Kidney (tissue), 14 donors: Measurements from ENCODE around the gene ZNF134. TPM values are rescaled to one million over a fixed set of nuclear protein-coding genes. Genes with fewer than 3 reads are reported as not detected.

ENCODE experiments used
- DNase-seq, 5 donors: peaks; one replicate each; pipeline ENCODE4 v3.0.0-alpha.2; 2013 to 2020
- FAIRE-seq: peaks from 2 replicates; lab custom pipeline; 2012; peaks lifted over from hg19 to GRCh38; lab: Jason Lieb, UNC
- H3K27ac ChIP-seq, 2 donors: one replicate each; pipeline ENCODE4 v1.7.0; 2013; ENCODE audit warnings: low read depth in 2 of 2, low read length in 2 of 2, inconsistent platforms in 1 of 2
- H3K27me3 ChIP-seq: one replicate; pipeline ENCODE4 v1.7.1; 2013; ENCODE audit warnings: low read length, inconsistent platforms; ENCODE audit not compliant: control insufficient read depth, insufficient read depth
- H3K36me3 ChIP-seq, 3 donors: one replicate each; pipeline versions ENCODE4 v1.7.0 to v1.7.1; 2013; ENCODE audit warnings: low read length in 3 of 3, control low read depth in 1 of 3, inconsistent platforms in 1 of 3; ENCODE audit not compliant: insufficient read depth in 3 of 3, control insufficient read depth in 2 of 3
- H3K4me1 ChIP-seq, 3 donors: one replicate each; pipeline versions ENCODE4 v1.7.0 to v1.7.1; 2013; ENCODE audit warnings: low read length in 3 of 3, inconsistent platforms in 1 of 3, low read depth in 1 of 3; ENCODE audit not compliant: control insufficient read depth in 2 of 3, insufficient read depth in 2 of 3
- H3K4me3 ChIP-seq, 3 donors: one replicate each; pipeline versions ENCODE4 v1.7.0 to v1.8.1; 2013; ENCODE audit warnings: low read length in 3 of 3, control low read depth in 1 of 3, inconsistent platforms in 1 of 3
- H3K9ac ChIP-seq, 3 donors: one replicate each; pipeline versions ENCODE4 v1.7.0 to v1.7.1; 2013; ENCODE audit warnings: low read length in 3 of 3, control low read depth in 1 of 3, inconsistent platforms in 1 of 3
- H3K9me3 ChIP-seq, 3 donors: one replicate each; pipeline versions ENCODE4 v1.7.0 to v1.7.1; 2013; ENCODE audit warnings: low read length in 3 of 3, control low read depth in 1 of 3, inconsistent platforms in 1 of 3; ENCODE audit not compliant: control insufficient read depth in 2 of 3, insufficient read depth in 1 of 3
- intact Hi-C: fragments of 100-400 bp; cut with DNase I; formaldehyde crosslinking; loops from one replicate; pipeline ENCODE4 v1.11.1; 2022
- polyA plus RNA-seq: library from polyadenylated mRNA; stranded (reverse); fragments of 350-450 nt; fragmentation: Illumina TruSeq; extraction: RNeasy Lipid Tissue Mini Kit (QIAGEN cat#74804); gene quantifications from one replicate; pipeline ENCODE4 v1.2.3, GENCODE V29; 2014; ENCODE audit warnings: low read depth, low replicate concordance; ENCODE audit not compliant: insufficient read depth
- total RNA-seq: library from RNA; stranded (reverse); fragmentation: NEBNext Ultra II Directional; extraction: Animal tissue kit (Norgen Biotek cat#: 25700); gene quantifications from one replicate; pipeline ENCODE4 v1.2.1, GENCODE V29; 2021
- TF ChIP-seq, protein P1 (sequence below): IDR thresholded peaks from 3 replicates; pipeline ENCODE4 v1.5.1; 2012; ENCODE audit warnings: mild to moderate bottlenecking, moderate library complexity, borderline replicate concordance; ENCODE audit not compliant: insufficient read depth; ENCODE audit errors: extremely low read depth
- donor health status: control.
- donor health status: control.
- donor health status: control.
- donor health status: control.
- donor health status: control.
- donor health status: DM: yes; HTN: yes; CAD: no.
- donor health status: Normal renal cell carcinoma (clear cell type).

The ZNF134 gene
- total and polyA plus RNA-seq, 2 donors from 2014 or later = 5.8 to 25.4 TPM

DNA sequence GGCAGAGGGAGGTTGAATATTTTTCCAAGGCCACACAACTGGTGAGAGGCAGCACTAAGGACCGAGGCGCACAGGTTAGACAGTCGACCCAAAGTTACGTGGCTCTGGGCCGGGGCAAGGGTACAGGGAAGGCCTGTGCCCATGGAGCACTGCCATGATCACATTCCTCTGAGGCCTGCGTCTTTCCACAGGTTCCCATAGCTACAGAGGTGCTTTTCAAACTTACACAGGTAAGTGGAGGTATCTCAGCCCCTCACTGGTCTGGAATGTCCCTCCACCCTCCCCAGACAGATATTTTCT is 19.7 kb downstream of the ZNF134 start:
- H3K27ac ChIP-seq = no peak overlapping the region
- intact Hi-C loops = no loop called here
- FAIRE-seq (no peak), DNase-seq (peak in 1 of 5 donors; percentile 69)
- TF ChIP-seq, protein P1, sequence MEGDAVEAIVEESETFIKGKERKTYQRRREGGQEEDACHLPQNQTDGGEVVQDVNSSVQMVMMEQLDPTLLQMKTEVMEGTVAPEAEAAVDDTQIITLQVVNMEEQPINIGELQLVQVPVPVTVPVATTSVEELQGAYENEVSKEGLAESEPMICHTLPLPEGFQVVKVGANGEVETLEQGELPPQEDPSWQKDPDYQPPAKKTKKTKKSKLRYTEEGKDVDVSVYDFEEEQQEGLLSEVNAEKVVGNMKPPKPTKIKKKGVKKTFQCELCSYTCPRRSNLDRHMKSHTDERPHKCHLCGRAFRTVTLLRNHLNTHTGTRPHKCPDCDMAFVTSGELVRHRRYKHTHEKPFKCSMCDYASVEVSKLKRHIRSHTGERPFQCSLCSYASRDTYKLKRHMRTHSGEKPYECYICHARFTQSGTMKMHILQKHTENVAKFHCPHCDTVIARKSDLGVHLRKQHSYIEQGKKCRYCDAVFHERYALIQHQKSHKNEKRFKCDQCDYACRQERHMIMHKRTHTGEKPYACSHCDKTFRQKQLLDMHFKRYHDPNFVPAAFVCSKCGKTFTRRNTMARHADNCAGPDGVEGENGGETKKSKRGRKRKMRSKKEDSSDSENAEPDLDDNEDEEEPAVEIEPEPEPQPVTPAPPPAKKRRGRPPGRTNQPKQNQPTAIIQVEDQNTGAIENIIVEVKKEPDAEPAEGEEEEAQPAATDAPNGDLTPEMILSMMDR = no peak
- peaks cover 10 to 27% (median 13%) of the 10 kb centered on the region in 3 donors for H3K9me3 ChIP-seq
- H3K27me3 ChIP-seq = no peaks in the 10 kb centered on the region
- peak overlapping the region; percentile 73 to 95 (median 89) for H3K4me3 ChIP-seq
- H3K9ac ChIP-seq = peak overlapping the region; percentile 73 to 84 (median 77)
- peaks cover 9 to 24% (median 22%) of the 10 kb centered on the region in 3 donors for H3K36me3 ChIP-seq
- peaks cover 0 to 8% (median 7%) of the 10 kb centered on the region in 3 donors for H3K4me1 ChIP-seq

- TF ChIP-seq, protein P1 = no peak
- no peak for FAIRE-seq
- peaks cover 25 to 55% (median 31%) of the 10 kb centered on the region in 3 donors for H3K9me3 ChIP-seq
- H3K9ac ChIP-seq = no peak overlapping the region
- H3K4me1 ChIP-seq = peaks cover 0 to 8% (median 7%) of the 10 kb centered on the region in 3 donors
- H3K36me3 ChIP-seq = peaks cover 35 to 53% (median 53%) of the 10 kb centered on the region in 3 donors
- no peak overlapping the region for H3K27ac ChIP-seq
- H3K27me3 ChIP-seq = no peaks in the 10 kb centered on the region
- no peak for DNase-seq
- intact Hi-C loops = no loop called here
- H3K4me3 ChIP-seq = no peak overlapping the region
These were observed 23.3 kb downstream of the ZNF134 start for GRCh38 chr19:57637379-57637778.

DNA sequence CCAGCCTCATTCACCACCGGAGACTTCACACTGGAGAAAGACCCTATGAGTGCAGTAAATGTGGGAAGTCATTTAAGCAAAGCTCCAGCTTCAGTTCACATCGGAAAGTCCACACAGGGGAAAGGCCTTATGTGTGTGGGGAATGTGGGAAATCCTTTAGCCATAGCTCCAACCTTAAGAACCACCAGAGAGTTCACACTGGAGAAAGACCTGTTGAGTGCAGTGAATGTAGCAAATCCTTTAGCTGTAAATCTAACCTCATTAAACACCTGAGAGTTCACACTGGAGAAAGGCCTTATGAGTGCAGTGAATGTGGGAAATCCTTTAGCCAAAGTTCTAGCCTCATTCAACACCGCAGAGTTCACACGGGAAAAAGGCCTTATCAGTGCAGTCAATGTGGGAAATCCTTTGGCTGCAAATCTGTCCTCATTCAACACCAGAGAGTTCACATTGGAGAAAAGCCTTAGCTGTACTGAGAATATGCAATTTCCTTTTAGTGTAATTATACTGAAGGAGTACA is 27.7 kb downstream of the ZNF134 start:
- Histone ChIP-seq H3K9me3 (peaks cover 19 to 61% (median 32%) of the 10 kb centered on the region in 3 donors), H3K4me3 (peak overlapping the region in 1 of 3 donors; percentile 4), H3K27ac (no peak overlapping the region), H3K36me3 (peaks cover 26 to 40% (median 37%) of the 10 kb centered on the region in 3 donors), H3K9ac (no peak overlapping the region), H3K27me3 (no peaks in the 10 kb centered on the region), H3K4me1 (no peaks in the 10 kb centered on the region)
- no peak for DNase-seq
- intact Hi-C loops = no loop called here
- FAIRE-seq = no peak
- TF ChIP-seq, protein P1 = no peak
